K562 (cell line): ENCODE data around the gene LRP2. TPM values are rescaled to one million over a fixed set of nuclear protein-coding genes. Genes with fewer than 3 reads are reported as not detected.

Experiments used
- ARHGAP35 ChIP-seq: fragments of 450-650 bp; IDR thresholded peaks from 2 replicates; pipeline ENCODE4 v1.6.1; 2018; ENCODE audit not compliant: partially characterized antibody
- BHLHE40 ChIP-seq: IDR thresholded peaks from 2 replicates; pipeline ENCODE4 v1.6.1; 2011; ENCODE audit warnings: low read length, improper control_type of control experiment
- EP300 ChIP-seq: IDR thresholded peaks from 2 replicates; pipeline ENCODE4 v1.6.1; 2012; ENCODE audit warnings: low read length, improper control_type of control experiment
- ETS1 ChIP-seq: conservative IDR thresholded peaks from 2 replicates; pipeline ENCODE4 v1.6.1; 2011; ENCODE audit warnings: low read depth, mild to moderate bottlenecking, low read length; ENCODE audit not compliant: control insufficient read depth
- FOXM1 ChIP-seq, 2 experiments: fragments of 450-650 bp in 1 of 2; sonication (generic) in 1 of 2; formaldehyde crosslinking in 1 of 2; IDR thresholded peaks; 2 replicates each; pipeline versions ENCODE4 v1.6.1 to v1.9.0; 2017 to 2022; ENCODE audit warnings: low read depth in 2 of 2, mild to moderate bottlenecking in 2 of 2, missing genetic modification reagents in 1 of 2, moderate library complexity in 1 of 2
- GATA2 ChIP-seq: sonication (generic); formaldehyde crosslinking; IDR thresholded peaks from 2 replicates; pipeline ENCODE4 v1.4.0; 2020; ENCODE audit warnings: mild to moderate bottlenecking, missing genetic modification reagents
- HES1 ChIP-seq: fragments of 450-650 bp; IDR thresholded peaks from 2 replicates; pipeline ENCODE4 v1.6.1; 2016; ENCODE audit warnings: low read depth, mild to moderate bottlenecking, moderate library complexity
- L3MBTL2 ChIP-seq: fragments of 450-650 bp; IDR thresholded peaks from 2 replicates; pipeline ENCODE4 v1.6.1; 2016; ENCODE audit warnings: mild to moderate bottlenecking, moderate library complexity
- LEF1 ChIP-seq: fragments of 450-650 bp; IDR thresholded peaks from 2 replicates; pipeline ENCODE4 v1.6.1; 2016; ENCODE audit warnings: mild to moderate bottlenecking
- NBN ChIP-seq: fragments of 450-650 bp; IDR thresholded peaks from 2 replicates; pipeline ENCODE4 v1.6.1; 2016; ENCODE audit warnings: low read depth, mild to moderate bottlenecking
- NCOA4 ChIP-seq: fragments of 450-650 bp; IDR thresholded peaks from 2 replicates; pipeline ENCODE4 v1.6.1; 2018; ENCODE audit warnings: mild to moderate bottlenecking; ENCODE audit not compliant: partially characterized antibody
- NR2C1 ChIP-seq, 2 experiments: fragments of 450-650 bp; IDR thresholded peaks; 2 replicates each; pipeline ENCODE4 v1.6.1; 2017; ENCODE audit warnings: mild to moderate bottlenecking in 2 of 2, antibody characterized with exemption in 1 of 2, inconsistent platforms in 1 of 2, missing compliant biosample characterization in 1 of 2, missing genetic modification characterization in 1 of 2
- NR3C1 ChIP-seq: sonication (generic); formaldehyde crosslinking; IDR thresholded peaks from 2 replicates; pipeline ENCODE4 v1.8.1; 2022; ENCODE audit warnings: missing genetic modification reagents
- PBX2 ChIP-seq, 2 experiments: IDR thresholded peaks in 1 of 2; conservative IDR thresholded peaks in 1 of 2; 2 replicates each; pipeline ENCODE4 v1.6.1; 2016; ENCODE audit warnings: low read depth in 2 of 2, mild to moderate bottlenecking in 1 of 2, missing compliant biosample characterization in 1 of 2, missing genetic modification characterization in 1 of 2, moderate library complexity in 1 of 2
- PHF21A ChIP-seq: fragments of 450-650 bp; IDR thresholded peaks from 2 replicates; pipeline ENCODE4 v1.6.1; 2017; ENCODE audit warnings: low read depth, borderline replicate concordance
- POLR2G ChIP-seq: fragments of 200-400 bp; formaldehyde crosslinking; IDR thresholded peaks from 2 replicates; pipeline ENCODE4 v1.6.1; 2017; ENCODE audit warnings: low read depth, mild to moderate bottlenecking, antibody characterized with exemption, low read length, moderate library complexity
- RFX5 ChIP-seq: IDR thresholded peaks from 2 replicates; pipeline ENCODE4 v1.6.1; 2011; ENCODE audit warnings: low read depth, mild to moderate bottlenecking, improper control_type of control experiment, low read length
- SMAD4 ChIP-seq: fragments of 250-450 bp; sonication (Bioruptor Pico); conservative IDR thresholded peaks from 2 replicates; pipeline ENCODE4 v1.8.0; 2021; ENCODE audit warnings: inconsistent platforms, mild to moderate bottlenecking, moderate library complexity
- TFAP4 ChIP-seq: sonication (generic); formaldehyde crosslinking; IDR thresholded peaks from 2 replicates; pipeline ENCODE4 v1.8.0; 2022; ENCODE audit warnings: missing genetic modification reagents, mild to moderate bottlenecking, moderate library complexity, borderline replicate concordance
- ZNF444 ChIP-seq: fragments of 250-450 bp; sonication (Bioruptor Pico); IDR thresholded peaks from 2 replicates; pipeline ENCODE4 v1.4.0; 2020; ENCODE audit warnings: mild to moderate bottlenecking, moderate library complexity
- ZNF639 ChIP-seq, 2 experiments: fragments of 200-800 bp in 1 of 2; sonication (Bioruptor generic) in 1 of 2; sonication (generic) in 1 of 2; formaldehyde crosslinking in 1 of 2; IDR thresholded peaks in 1 of 2; conservative IDR thresholded peaks in 1 of 2; 2 replicates each; pipeline versions ENCODE4 v1.5.0 to v1.6.1; 2016 to 2020; ENCODE audit warnings: missing compliant biosample characterization in 1 of 2, missing genetic modification characterization in 1 of 2, missing genetic modification reagents in 1 of 2
- ZNF717 ChIP-seq: fragments of 250-450 bp; sonication (Bioruptor Pico); IDR thresholded peaks from 2 replicates; pipeline ENCODE4 v1.5.0; 2021
- polyA plus RNA-seq, 8 experiments: library from polyadenylated mRNA; depleted of rRNA in 4 of 8; stranded (reverse) in 5 of 8; unstranded in 3 of 8; fragments of >200 nt; fragmentation: Nextera tagmentation in 2 of 8; fragmentation: Illumina TruSeq in 1 of 8; extraction: Ambion mirVana in 2 of 8; extraction: Trizol in 1 of 8; gene quantifications; 2 replicates each; pipeline versions ENCODE4 v1.2.1 to v1.2.3, GENCODE V29; 2011 to 2014; ENCODE audit warnings: inconsistent platforms in 1 of 8, missing spikeins in 1 of 8
- total RNA-seq, 7 experiments: library from RNA; depleted of rRNA in 6 of 7; stranded (reverse); fragments of >200 nt in 6 of 7; fragmentation: Illumina TruSeq in 2 of 7; extraction: Trizol in 2 of 7; gene quantifications; 2 replicates each; pipeline versions ENCODE4 v1.2.1 to v1.2.3, GENCODE V29; 2011 to 2021; ENCODE audit warnings: low replicate concordance in 1 of 7

LRP2 gene
- total and polyA plus RNA-seq, 9 of the 15 experiments (the other 6 are each of a cell fraction or from before 2014, with no cell fraction given), result 0.04 to 0.18 (median 0.11) TPM; not detected in 1

- no peak for TF ChIP-seq ETS1
- TF ChIP-seq ZNF639 (CRISPR knock-in tag; conservative IDR thresholded peaks at IDR 0.05 in 1 of 2, IDR thresholded peaks at IDR 0.05 in 1 of 2), result no peak
- TF ChIP-seq NCOA4, result no peak
- no peak for TF ChIP-seq NR3C1 (CRISPR knock-in tag)
- no peak for TF ChIP-seq GATA2 (CRISPR knock-in tag)
- TF ChIP-seq EP300, result no peak
- no peak for TF ChIP-seq FOXM1 (IDR thresholded peaks at IDR 0.05; ENCODE audit: low read depth)
- no peak for TF ChIP-seq FOXM1 (CRISPR knock-in tag; IDR thresholded peaks at IDR 0.05; ENCODE audit: low read depth)
- no peak for TF ChIP-seq SMAD4 (CRISPR knock-in tag)
- no peak for TF ChIP-seq ZNF717 (CRISPR knock-in tag)
- TF ChIP-seq PHF21A, result no peak
- no peak for TF ChIP-seq POLR2G
- TF ChIP-seq ZNF444 (CRISPR knock-in tag), result no peak
- no peak for TF ChIP-seq NBN
- no peak for TF ChIP-seq HES1
- TF ChIP-seq L3MBTL2, result peak; percentile 94
- TF ChIP-seq LEF1, result no peak
- 0 out of 2 replicates have a peak, but pooled peaks have one; percentile 23 for TF ChIP-seq TFAP4 (CRISPR knock-in tag)
- no peak for TF ChIP-seq ARHGAP35
- TF ChIP-seq RFX5, result no peak
- TF ChIP-seq BHLHE40, result peak; percentile 35; the same call in 1 of the 2 replicates
- no peak for TF ChIP-seq PBX2 (CRISPR knock-in tag; IDR thresholded peaks at IDR 0.05; ENCODE audit: low read depth)
- no peak for TF ChIP-seq PBX2 (tag; conservative IDR thresholded peaks at IDR 0.05; ENCODE audit: low read depth)
- TF ChIP-seq NR2C1 (IDR thresholded peaks at IDR 0.05), result no peak
- 0 out of 2 replicates have a peak, but pooled peaks have one; percentile 19 for TF ChIP-seq NR2C1 (tag; IDR thresholded peaks at IDR 0.05)
These were observed 199.7 kb downstream of the LRP2 start (continued) for GRCh38 chr2:169162613-169163012.
